GM18858 (cell line): ENCODE measurements around the gene ARHGAP40.

Source experiments
- ATAC-seq: cut with Tn5 transposase; IDR thresholded peaks from one replicate; pipeline ENCODE4 v1.9.1; 2021; ENCODE audit not compliant: unreplicated experiment

The ARHGAP40 gene

GRCh38 chr20:38616457-38616856 lies 14.8 kb downstream of the ARHGAP40 start:
- ATAC-seq = no peak

- no peak for ATAC-seq
These were observed 15.6 kb downstream of the ARHGAP40 start for GRCh38 chr20:38617011-38617829.

DNA sequence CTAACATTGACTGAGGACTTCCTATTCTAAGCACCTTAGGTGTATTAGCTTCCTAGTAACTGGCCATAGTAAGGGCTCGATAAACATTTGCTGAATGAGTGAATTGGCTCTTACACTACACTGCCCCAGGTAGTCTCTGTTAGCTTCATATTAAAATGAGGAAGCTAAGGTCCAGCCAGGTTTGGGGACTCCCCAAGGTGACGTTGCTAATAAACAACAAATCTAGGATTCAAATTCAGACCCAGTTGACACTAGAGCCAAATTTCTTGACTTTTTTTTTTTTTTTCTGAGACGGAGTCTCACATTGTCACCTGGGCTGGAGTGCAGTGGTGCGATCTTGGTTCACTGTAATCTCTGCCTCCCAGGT lies 16.2 kb downstream of the ARHGAP40 start:
- ATAC-seq = no peak

DNA sequence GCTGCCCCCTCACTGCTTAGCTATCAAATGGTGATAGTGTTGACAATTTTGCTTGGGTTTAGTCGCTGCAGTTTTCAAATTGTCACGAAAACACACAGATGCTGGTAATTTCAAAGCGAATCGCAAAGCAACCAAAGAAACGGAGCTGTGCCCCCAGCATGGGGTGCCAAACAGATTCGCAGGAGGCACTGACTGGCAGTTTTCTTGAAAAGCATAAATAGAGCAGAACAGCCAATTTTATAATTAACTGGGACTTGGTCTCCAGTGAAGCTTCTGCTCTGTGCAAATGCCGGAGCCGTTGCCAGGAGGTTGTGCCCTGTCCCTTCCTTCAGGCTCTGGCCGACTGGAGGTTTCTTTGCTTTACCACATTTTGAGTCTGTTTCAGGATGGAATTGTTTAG lies 18.8 kb downstream of the ARHGAP40 start:
- ATAC-seq = no peak

DNA sequence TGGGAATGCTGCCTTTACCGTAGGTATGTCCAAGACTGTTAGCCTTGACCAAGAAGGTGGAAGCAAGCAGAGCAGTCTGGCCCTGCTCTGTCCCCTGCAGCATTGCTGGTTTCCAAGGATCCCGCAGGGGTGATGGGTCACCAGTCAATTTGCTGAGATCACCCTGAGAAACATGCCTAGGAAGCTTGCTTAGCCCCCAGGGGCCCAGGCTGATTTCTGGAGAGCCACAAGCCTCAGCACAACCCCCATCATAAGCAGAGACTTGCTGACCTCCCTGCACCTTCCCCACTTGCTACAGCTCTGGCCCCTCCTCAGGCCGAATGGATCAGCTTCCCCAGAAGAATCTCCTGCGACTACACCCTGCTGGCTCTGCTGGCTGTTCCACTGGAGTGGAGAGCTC lies 21.5 kb downstream of the ARHGAP40 start:
- ATAC-seq = no peak

- no peak for ATAC-seq
These were observed 22.5 kb downstream of the ARHGAP40 start for GRCh38 chr20:38624084-38624483.

GRCh38 chr20:38625896-38626295 lies 24.3 kb downstream of the ARHGAP40 start:
- ATAC-seq = no peak

GRCh38 chr20:38626921-38627659 lies 25.5 kb downstream of the ARHGAP40 start:
- no peak for ATAC-seq

DNA sequence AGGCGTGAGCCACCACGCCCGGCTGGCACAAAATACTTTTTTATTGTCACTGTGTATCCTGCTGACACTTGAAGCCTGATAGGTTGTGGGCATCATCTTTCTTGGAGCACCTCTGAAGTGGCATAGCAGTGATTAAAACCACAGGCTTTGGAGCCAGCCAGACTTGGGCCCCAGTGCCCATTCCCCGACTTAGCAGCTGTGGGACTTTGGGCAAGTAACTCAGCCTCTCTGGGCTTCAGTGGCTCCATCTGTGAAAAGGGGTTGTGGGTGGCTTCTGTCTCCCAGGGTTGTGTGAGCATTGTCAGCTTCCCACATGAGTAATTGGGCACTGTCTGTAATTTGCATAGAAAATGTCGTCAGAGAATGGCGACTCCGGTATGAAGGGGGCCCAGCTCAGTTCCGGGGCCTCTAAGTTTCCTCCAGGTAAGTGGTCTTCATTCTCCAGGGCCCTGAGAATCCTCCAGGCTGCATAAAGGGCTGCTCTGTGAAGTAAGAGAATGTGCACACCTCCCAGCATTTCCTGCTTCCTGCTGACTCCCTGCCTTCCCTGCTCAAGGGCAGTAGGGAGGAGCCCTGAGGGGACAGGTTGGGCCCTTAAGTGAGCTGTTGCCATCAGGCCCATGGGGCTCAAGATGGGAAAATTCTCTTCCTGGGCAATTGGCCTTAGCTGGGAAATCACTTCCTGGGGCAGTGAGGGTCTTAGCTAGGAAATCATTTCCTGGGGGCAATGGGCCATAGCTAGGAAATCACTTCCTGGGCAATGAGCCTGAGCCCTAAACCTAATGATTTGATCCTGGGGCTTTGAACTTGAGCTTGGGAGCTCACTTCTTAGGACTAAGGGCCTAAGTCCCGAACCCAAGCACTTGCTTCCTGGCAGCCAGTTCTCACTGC lies 27.2 kb downstream of the ARHGAP40 start:
- ATAC-seq = no peak

DNA sequence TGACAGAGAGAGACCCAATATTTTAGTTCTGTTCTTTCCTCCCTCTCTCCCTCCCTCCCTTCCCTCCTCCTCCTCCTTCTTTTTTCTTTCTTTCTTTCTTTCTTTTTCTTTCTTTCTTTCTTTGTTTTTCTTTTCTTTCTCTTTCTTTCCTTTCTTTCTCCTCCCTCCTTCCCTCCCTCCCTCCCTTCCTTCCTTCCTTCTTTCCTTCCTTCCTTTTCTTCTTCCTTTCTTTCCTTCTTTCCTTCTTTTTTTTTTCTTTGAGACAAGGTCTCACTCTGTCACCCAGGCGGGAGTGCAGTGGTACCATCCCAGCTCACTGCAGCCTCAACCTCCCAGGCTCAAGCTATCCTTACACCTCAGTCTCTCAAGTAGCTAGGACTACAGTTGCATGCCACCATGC lies 28.4 kb downstream of the ARHGAP40 start:
- no peak for ATAC-seq

- no peak for ATAC-seq
These were observed 29.1 kb downstream of the ARHGAP40 start for GRCh38 chr20:38630727-38631126.

DNA sequence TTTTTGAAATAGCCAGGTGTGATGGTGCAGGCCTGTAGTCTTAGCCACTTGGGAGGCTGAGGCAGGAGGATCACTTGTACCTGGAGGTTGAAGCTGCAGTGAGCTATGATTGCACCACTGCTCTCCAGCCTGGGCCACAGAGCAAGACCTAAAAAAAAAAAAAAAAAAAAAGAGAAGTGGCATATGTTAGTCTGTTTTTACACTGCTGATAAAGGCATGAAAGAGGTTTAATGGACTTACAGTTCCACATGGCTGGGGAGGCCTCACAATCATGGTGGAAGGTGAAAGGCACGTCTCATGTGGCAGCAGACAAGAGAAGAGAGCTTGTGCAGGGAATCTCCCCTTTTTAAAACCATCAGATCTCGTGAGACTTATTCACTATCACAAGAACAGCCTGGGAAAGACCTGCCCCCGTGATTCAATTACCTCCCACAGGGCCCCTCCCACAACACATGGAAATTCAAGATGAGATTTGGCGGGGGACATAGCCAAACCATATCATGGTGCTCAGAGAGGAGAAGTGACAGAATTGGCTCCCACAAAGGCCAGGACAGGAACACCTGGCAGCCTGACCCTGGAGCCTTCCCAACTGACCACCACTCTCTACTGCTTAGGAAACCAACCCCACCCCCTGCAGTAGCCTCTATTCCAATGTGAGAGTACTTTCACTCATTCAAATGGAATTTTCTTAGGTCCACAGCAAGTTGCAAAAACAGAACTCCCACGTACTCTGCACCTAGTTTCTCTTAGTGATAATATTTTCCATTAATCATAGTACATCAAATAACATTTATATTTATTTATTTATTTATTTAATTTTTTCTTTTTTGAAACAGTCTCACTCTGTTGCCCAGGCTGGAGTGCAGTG lies 29.8 kb downstream of the ARHGAP40 start:
- ATAC-seq = no peak

- ATAC-seq = no peak
These were observed 32.0 kb downstream of the ARHGAP40 start for GRCh38 chr20:38633577-38634093.

GRCh38 chr20:38635721-38636288 lies 34.2 kb downstream of the ARHGAP40 start:
- ATAC-seq = no peak

- ATAC-seq = no peak
These were observed 38.9 kb downstream of the ARHGAP40 start for GRCh38 chr20:38640521-38640920.

GRCh38 chr20:38642498-38642897 lies 40.9 kb downstream of the ARHGAP40 start:
- no peak for ATAC-seq

- ATAC-seq = no peak
These were observed 43.1 kb downstream of the ARHGAP40 start for GRCh38 chr20:38644588-38645260.

GRCh38 chr20:38645351-38645750 lies 43.7 kb downstream of the ARHGAP40 start:
- ATAC-seq = no peak
